ENCODE measurements around the gene AGXT. TPM values are rescaled to one million over a fixed set of nuclear protein-coding genes. Genes with fewer than 3 reads are reported as not detected.

The AGXT gene
- total and polyA plus RNA-seq, 12 donors, result 0.09 TPM; not detected in 11

DNA sequence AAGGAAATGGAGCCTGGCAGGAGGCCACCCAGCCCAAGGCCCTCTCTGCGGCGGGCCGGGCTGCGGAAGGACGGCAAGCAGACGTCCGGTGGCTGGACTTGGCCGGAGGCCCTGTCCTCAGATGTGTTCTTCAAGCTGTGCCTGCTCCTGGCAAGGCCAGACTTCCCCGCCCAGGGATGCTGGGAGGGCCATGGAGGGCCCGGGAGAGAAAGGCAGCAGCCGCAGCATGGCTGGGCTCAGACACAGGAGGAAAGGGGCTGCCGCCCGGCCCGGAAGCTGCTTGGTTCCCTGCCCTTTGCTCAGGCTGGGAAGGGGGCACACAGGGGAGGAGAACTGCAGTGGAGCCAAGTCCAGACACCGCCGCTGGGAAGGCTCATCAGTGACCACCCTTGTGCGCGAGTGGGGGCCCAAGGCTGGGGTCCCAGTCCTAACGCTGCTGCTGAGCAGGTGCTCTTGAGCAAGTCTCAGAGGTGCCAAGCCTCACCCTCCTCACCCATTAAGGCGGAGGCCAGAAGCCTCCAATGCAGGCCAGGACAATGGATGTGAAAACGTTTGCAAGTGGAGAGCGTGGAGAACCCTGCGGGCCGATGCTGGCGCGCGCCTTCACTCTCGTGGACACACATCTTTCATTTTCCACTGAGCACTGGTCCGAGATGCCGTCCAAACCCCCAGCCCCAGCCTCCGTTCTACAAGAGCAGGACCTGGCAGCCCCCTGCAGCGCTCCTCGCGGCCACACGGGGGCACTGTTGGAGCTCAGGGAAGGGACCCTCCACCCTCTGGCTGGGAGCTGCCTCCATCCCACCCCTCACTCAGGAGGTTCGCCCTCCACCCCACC lies 45.4 kb downstream of the AGXT start:
- 26 to 27% methylated on average over 36 of the region's 36 CpGs for WGBS, 2 donors
- ATAC-seq, result peak; percentile 66 to 90 (median 82)
- Histone ChIP-seq H3K4me3 (no peak overlapping the region), H3K27me3 (peaks cover 0 to 53% (median 24%) of the 10 kb centered on the region in 7 donors), H3K4me1 (peaks cover 20 to 44% (median 34%) of the 10 kb centered on the region in 9 donors), H3K9me3 (no peaks in the 10 kb centered on the region), H3K27ac (peak overlapping the region in 8 of 10 donors; percentile 29 to 76 (median 56)), H3K36me3 (no peaks in the 10 kb centered on the region)
- DNase-seq, result peak; percentile 71 to 82
- intact Hi-C loops (cut with DNase I), result loop anchor here in 4 of 10 donors (5.0 to 10.0 kb wide), 5 partner anchors 73 to 633 kb away; partner anchors contain the start of genes MTERF4 (in 1 of the 4) and SNED1 (in 1 of the 4)
- TF ChIP-seq, protein P1, sequence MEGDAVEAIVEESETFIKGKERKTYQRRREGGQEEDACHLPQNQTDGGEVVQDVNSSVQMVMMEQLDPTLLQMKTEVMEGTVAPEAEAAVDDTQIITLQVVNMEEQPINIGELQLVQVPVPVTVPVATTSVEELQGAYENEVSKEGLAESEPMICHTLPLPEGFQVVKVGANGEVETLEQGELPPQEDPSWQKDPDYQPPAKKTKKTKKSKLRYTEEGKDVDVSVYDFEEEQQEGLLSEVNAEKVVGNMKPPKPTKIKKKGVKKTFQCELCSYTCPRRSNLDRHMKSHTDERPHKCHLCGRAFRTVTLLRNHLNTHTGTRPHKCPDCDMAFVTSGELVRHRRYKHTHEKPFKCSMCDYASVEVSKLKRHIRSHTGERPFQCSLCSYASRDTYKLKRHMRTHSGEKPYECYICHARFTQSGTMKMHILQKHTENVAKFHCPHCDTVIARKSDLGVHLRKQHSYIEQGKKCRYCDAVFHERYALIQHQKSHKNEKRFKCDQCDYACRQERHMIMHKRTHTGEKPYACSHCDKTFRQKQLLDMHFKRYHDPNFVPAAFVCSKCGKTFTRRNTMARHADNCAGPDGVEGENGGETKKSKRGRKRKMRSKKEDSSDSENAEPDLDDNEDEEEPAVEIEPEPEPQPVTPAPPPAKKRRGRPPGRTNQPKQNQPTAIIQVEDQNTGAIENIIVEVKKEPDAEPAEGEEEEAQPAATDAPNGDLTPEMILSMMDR (IDR thresholded peaks at IDR 0.05), result peak; percentile 78 to 96 (median 91)

DNA sequence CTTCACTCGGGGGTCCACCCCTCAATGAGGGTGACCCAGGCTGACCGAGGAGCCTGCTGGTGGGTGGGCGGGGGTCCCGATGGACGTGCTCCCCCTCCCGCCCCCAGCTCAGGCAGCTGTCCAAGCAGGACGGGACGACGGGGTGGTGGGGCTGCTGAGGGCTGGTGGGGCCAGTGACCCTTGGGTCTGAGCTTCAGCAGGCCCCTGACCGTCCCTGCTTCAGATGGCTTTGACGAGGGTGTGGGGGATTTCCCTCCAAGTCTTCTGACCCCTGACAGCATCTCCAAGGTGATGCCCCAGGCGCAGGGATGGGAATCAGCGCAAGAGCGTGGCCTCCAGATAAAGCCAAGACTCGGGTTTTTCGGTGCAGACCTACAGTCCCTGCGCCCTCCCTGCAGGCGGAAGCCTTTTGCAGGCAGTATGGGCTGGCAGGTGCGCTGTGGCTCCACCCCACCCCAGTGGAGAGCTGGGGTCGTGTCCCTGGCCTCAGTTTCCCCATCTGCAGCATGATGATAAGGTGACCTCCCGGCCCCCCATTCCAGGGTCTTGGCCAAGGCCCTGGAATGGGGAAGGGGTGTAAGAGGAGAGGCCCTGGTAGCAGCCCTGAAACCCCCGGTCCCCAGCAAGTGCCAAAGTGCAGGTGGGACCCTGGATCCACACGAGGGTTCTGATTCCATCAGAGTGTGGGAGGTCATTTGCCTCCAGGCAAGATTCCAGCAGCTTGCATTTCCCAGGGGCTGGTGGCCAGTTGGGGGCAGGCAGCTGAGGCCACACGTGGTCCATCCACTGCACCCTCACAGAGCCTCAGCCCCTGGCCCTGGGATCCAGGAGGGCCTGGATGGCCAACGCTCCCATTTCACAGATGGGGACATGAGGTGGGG lies 46.3 kb downstream of the AGXT start:
- no peak overlapping the region for H3K4me3 ChIP-seq
- H3K27ac ChIP-seq, result peak overlapping the region in 2 of 10 donors; percentile 45 to 62
- peaks cover 0 to 46% (median 23%) of the 10 kb centered on the region in 7 donors for H3K27me3 ChIP-seq
- H3K9me3 ChIP-seq, result no peaks in the 10 kb centered on the region
- intact Hi-C loops (cut with DNase I), result loop anchor here in 5 of 10 donors (5.0 to 10.0 kb wide), 6 partner anchors 72 to 632 kb away; partner anchors contain the start of genes SNED1 (in 2 of the 5) and MTERF4 (in 1 of the 5)
- ATAC-seq (peak in 1 of 8 donors; percentile 8), DNase-seq (peak in 1 of 2 donors; percentile 15)
- TF ChIP-seq, protein P1 (IDR thresholded peaks at IDR 0.05), result peak in 4 of 9 donors; percentile 3 to 39 (median 14)
- H3K4me1 ChIP-seq, result peaks cover 20 to 44% (median 34%) of the 10 kb centered on the region in 9 donors
- H3K36me3 ChIP-seq, result no peaks in the 10 kb centered on the region
- 47 to 49% methylated on average over 25 of the region's 25 CpGs for WGBS, 2 donors

DNA sequence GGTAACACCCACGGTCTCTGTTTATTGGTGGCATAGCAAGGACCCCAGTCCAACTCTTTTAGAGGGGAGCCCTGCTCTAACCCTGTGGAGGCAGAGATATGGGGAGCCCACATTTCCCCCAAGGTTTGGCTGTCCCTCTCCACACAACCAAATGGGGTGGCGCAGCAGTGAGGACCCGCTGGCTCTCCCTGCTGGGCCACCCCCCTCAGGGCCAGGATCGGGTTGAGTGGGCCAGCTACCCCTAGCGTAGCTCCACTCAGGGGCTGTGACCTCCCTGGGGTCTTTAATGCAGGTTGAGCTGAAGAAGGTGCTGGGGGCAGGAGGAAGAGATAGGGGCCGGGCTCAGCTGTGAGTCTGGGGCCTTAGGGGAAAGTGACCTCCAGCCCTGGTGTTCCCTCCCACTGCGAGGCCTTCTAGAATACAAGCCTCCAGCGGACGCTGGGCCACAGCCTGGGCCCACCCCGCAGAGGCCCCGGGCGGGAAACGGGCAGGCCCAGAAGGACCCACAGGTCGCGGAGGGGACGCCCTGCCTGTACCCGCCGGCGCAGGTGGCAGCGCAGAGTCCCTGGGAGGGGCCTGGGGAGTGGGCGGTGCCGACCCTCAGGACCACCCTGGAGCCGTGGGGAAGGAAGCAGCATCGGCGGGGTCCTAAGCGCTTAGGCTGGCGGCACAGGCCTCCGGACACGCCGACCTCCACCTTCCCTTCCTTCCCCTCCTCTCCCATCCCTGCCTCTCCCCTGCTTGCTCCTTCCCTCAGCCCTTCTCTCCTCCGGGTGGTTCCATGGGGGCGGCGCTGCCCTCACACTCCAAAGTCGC lies 47.1 kb downstream of the AGXT start:
- no peaks in the 10 kb centered on the region for H3K36me3 ChIP-seq
- H3K4me3 ChIP-seq, result peak overlapping the region in 1 of 10 donors; percentile 8
- DNase-seq (peak in 1 of 2 donors; percentile 14), ATAC-seq (no peak)
- intact Hi-C loops (cut with DNase I), result loop anchor here in 2 of 10 donors (5.0 to 10.0 kb wide), 2 partner anchors 79 to 82 kb away; partner anchors contain the start of gene SNED1 (in 2 of the 2)
- TF ChIP-seq, protein P1 (IDR thresholded peaks at IDR 0.05), result no peak
- H3K4me1 ChIP-seq, result peaks cover 20 to 44% (median 34%) of the 10 kb centered on the region in 9 donors
- 32 to 36% methylated on average over 26 to 34 of the region's 34 CpGs for WGBS, 2 donors
- no peaks in the 10 kb centered on the region for H3K9me3 ChIP-seq
- H3K27ac ChIP-seq, result peak overlapping the region in 1 of 10 donors; percentile 6
- peaks cover 0 to 40% (median 23%) of the 10 kb centered on the region in 7 donors for H3K27me3 ChIP-seq
